Duodenal mucosa (tissue), 2 donors: ENCODE data around the gene PYROXD2.

Source experiments
- H3K27ac ChIP-seq: one replicate; pipeline ENCODE4 v1.7.0; 2013; ENCODE audit warnings: low read depth, low read length
- H3K27me3 ChIP-seq, 2 donors: one replicate each; pipeline ENCODE4 v1.7.0; 2013; ENCODE audit warnings: low read length in 2 of 2, control low read depth in 1 of 2; ENCODE audit not compliant: insufficient read depth in 2 of 2, control insufficient read depth in 1 of 2
- H3K36me3 ChIP-seq, 2 donors: one replicate each; pipeline ENCODE4 v1.7.0; 2013; ENCODE audit warnings: low read length in 2 of 2, control low read depth in 1 of 2; ENCODE audit not compliant: insufficient read depth in 2 of 2, control insufficient read depth in 1 of 2
- H3K4me1 ChIP-seq, 2 donors: one replicate each; pipeline ENCODE4 v1.7.0; 2013; ENCODE audit warnings: low read length in 2 of 2, control low read depth in 1 of 2; ENCODE audit not compliant: insufficient read depth in 2 of 2, control insufficient read depth in 1 of 2
- H3K4me3 ChIP-seq, 2 donors: one replicate each; pipeline ENCODE4 v1.7.0; 2013; ENCODE audit warnings: low read length in 2 of 2, low read depth in 1 of 2
- H3K9ac ChIP-seq, 2 donors: one replicate each; pipeline ENCODE4 v1.7.0; 2013; ENCODE audit warnings: low read length in 2 of 2, low read depth in 1 of 2
- H3K9me3 ChIP-seq, 2 donors: one replicate each; pipeline ENCODE4 v1.7.0; 2013; ENCODE audit warnings: low read length in 2 of 2, control low read depth in 1 of 2; ENCODE audit not compliant: control insufficient read depth in 1 of 2

PYROXD2 gene

DNA sequence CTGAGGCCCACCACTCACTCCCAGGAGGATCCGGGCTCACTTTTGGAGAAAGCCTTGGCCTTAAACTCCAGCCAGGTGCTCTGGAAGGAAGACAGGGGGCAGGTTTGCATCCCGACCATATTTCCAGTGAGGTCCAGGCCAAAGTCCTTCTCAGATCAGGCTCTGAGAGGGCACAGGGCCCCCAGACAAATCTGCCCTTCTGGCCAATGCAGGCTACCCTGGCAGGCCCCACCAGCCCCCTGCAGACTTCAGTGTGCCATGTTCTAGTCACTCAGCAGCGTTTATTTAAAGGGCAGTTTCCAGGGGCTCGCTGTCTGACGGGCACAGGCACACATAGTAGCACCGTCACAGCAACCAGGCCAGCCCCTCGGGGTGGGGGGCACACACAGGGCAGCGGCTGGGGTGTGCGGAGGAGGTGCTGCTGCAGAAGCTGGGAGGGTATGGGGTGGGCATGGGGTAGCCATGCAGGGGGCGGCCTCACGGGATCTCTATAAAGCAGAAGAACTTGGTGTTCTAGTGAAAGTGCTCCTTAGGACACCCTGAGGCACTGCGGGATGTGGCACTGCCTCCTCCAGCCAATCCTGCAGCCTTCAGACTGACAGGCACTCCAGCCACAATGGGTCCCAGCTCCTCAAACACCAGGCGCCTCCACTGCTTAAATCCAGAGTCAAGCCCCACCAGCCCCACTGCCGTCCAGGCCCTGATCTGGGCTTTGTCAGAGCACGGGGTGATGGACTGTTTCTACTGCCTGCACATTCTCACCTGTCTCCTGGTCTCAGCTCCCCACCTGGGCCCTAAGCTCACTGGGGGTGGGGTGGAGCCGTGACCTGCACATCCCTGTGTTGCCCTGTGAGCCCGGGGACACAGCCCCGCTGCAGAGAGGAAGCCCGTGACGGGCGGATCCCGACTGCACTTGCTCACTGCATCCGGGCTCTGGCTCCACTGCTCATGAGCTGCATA is 9.6 kb upstream of the PYROXD2 start:
- Histone ChIP-seq H3K9ac (no peak overlapping the region), H3K27ac (no peak overlapping the region), H3K36me3 (peaks cover 15 to 57% of the 10 kb centered on the region in 2 donors), H3K27me3 (no peaks in the 10 kb centered on the region), H3K4me3 (no peak overlapping the region), H3K4me1 (no peaks in the 10 kb centered on the region), H3K9me3 (no peaks in the 10 kb centered on the region)

DNA sequence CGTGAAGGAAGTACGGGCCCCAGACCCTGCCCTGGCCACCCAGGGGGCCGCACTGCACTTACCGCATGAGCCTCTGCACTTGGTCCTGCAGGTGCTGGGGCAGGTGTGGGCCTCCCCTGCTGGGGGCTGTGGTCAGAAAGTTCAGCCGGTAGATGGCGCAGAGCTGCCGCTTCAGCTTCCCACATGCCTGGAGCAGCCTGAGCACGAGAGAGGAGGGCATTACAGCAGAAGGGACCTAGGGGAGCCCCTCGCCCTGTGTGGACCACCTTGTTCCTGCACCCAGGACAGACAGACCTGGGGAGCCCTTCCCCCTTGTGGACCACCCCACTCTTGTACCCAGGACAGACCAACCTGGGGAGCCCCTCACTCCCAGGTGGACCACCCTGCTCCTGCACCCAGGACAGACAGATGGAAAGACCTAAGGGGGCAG is 8.7 kb upstream of the PYROXD2 start:
- no peaks in the 10 kb centered on the region for H3K4me1 ChIP-seq
- H3K9me3 ChIP-seq, result no peaks in the 10 kb centered on the region
- H3K27me3 ChIP-seq, result no peaks in the 10 kb centered on the region
- H3K4me3 ChIP-seq, result no peak overlapping the region
- no peak overlapping the region for H3K9ac ChIP-seq
- no peak overlapping the region for H3K27ac ChIP-seq
- H3K36me3 ChIP-seq, result peaks cover 17 to 61% of the 10 kb centered on the region in 2 donors

DNA sequence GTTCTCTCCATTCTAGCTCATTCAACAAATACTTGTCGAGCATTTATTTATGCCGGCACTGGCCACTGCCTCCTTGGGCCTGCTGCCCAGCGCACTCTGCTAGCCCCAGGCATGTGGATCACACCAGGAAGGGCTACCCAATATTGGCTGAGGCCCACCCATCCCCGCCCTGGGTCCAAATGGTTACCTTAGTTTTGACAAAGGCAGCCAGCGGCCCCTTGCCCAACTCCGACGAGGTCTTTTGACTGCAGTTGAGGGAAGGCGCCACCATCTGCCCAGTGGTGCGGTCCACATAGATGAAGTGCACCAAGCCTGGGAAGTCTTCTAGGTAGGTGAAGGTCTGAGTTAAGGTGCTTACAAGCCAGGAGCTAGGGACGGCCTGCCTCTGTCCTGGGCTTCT is 7.2 kb upstream of the PYROXD2 start:
- Histone ChIP-seq H3K27ac (no peak overlapping the region), H3K36me3 (peaks cover 27 to 64% of the 10 kb centered on the region in 2 donors)

DNA sequence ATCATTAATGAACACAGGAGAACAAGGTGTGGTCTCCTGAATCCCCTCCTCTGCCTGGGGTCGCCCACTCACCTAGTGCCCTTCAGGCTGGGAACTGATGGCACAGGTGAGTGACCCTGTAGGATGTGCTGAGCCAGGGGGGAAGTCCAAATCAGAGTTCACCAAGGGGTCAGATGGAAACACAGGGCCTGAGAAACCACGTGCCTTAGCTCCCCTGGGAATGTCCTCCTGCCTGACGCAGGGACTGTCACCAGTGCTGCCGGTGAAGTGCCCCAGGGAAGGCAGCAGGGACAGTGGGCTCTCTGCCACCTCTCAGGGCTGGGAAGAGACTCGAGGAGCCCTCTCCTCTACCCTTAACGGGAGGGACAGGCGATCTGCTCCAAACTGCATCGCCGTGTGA is 5.8 kb upstream of the PYROXD2 start:
- H3K27ac ChIP-seq, result no peak overlapping the region
- H3K4me3 ChIP-seq, result no peak overlapping the region
- H3K36me3 ChIP-seq, result peaks cover 27 to 64% of the 10 kb centered on the region in 2 donors

More for the DNA sequence above, 7.2 kb upstream of the PYROXD2 start:
- H3K9me3 ChIP-seq, result no peaks in the 10 kb centered on the region
- no peaks in the 10 kb centered on the region for H3K4me1 ChIP-seq
- no peak overlapping the region for H3K4me3 ChIP-seq
- no peak overlapping the region for H3K9ac ChIP-seq
- H3K27me3 ChIP-seq, result no peaks in the 10 kb centered on the region

DNA sequence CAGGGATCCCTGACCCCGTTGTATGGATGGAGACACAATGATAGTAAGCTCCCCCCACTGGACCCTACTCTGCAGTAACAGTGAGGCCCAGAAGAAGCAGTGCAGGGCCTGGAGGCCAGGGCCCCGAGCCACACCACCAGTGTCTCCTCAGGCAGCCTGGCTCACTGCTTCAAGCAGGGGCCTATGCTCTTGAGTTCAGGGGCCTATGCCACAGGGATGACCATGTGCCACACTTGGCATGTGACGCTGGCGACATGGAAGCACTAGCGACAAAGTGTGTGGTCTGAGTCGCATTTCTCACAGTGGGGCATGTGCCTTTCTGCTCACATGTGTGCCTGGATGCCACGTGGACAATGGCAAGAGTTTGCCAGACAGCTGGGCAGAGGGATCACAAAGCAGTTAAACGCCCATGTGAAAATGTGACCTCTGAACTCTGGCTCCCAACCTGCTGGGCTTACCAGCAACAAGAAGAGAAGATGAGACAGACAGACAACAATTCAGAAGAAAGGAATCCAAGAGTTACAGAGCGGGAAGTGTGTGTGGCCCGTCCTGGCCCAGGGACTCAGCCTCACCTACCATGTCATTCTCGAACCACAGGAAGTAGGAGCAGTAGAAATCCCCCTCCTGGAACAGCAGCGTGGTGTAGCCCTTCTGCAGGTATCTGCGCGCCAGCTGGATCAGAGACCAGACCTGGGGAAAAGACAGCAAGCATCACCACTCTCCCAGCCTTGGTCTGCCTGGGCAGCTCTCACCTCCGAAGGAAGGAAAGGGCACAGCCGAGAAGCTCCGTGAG is 4.7 kb upstream of the PYROXD2 start:
- Histone ChIP-seq H3K4me1 (peaks cover 10 to 12% of the 10 kb centered on the region in 2 donors), H3K27me3 (no peaks in the 10 kb centered on the region), H3K27ac (no peak overlapping the region), H3K36me3 (peaks cover 27 to 54% of the 10 kb centered on the region in 2 donors), H3K4me3 (no peak overlapping the region), H3K9ac (no peak overlapping the region), H3K9me3 (no peaks in the 10 kb centered on the region)

More for the DNA sequence above, 5.8 kb upstream of the PYROXD2 start:
- H3K9ac ChIP-seq, result no peak overlapping the region
- no peaks in the 10 kb centered on the region for H3K9me3 ChIP-seq
- H3K4me1 ChIP-seq, result peaks cover 0 to 2% of the 10 kb centered on the region in 2 donors
- no peaks in the 10 kb centered on the region for H3K27me3 ChIP-seq

DNA sequence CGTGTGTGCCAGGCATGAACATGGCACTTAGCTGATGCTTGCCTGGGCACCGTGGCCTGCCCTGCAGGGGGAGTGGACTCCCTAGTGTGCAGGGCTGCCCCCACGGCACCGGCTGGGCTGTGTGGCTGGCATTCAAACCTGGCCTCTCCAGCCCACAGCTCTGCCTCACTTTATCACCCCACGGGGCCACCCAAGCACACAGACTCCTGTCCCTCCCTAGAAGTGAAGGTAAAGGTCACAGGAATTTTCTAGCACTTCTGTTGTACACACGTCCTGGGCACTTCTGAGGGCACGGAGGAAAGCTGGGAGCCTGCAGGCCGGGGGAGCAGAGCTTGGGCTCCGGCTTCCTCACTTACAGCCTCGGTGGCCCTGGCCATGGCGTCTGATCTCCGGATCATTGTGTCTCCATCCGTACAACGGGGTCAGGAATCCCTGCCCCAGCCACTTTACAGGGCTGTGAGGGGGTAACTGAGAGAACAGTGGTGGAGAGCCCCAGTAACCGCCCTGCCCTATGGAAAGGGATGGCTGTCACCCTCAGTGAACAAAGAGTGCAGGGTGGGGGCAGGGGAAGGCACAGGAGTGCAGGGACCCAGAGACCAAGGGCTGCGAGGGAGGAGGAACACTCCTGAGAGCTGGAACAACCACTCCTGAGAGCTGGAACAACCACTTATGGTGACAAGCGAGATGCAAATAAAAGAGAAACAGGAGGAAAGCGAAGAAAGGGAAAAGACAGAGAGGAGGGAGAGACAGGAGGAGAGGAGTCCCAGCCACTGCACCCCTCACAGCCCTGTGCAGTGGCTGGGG is 3.9 kb upstream of the PYROXD2 start:
- H3K4me3 ChIP-seq, result no peak overlapping the region
- H3K27me3 ChIP-seq, result no peaks in the 10 kb centered on the region
- peaks cover 16 to 19% of the 10 kb centered on the region in 2 donors for H3K4me1 ChIP-seq
- no peak overlapping the region for H3K9ac ChIP-seq
- peaks cover 27 to 51% of the 10 kb centered on the region in 2 donors for H3K36me3 ChIP-seq
- no peak overlapping the region for H3K27ac ChIP-seq
- H3K9me3 ChIP-seq, result no peaks in the 10 kb centered on the region

DNA sequence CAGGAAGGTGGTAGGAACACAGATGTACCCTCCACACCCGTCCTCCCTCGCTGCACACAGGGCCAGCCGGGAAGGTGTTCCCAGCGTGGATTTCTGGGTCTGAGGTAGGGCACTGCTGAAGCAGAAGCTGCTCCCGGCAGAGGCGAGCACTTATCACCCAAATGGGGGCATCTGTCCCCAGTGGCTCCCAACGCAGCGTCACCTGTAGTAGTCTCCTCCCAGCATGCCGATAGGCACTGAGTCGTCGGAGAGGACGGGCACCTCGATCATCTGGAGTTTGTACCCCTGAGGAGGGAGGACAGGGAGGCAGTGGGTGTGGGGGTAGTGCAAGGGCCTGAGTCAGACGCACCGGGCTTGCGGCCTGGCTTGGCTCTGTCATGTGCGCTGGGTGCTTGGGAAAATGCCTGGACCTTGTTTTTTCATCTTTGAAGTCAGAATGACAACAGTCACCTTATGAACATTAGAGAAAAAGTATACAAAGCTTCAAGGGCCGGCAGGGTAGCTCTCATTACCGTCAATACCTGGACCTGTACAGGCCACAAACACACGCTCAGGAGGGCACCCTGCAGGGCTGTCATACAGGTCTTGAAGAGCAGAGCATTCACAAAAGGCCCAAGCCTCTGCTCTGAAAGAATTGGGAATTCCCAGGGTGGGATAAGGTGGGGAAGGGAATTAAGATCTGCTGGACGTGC is 3.1 kb upstream of the PYROXD2 start:
- H3K36me3 ChIP-seq, result peaks cover 27 to 44% of the 10 kb centered on the region in 2 donors
- peaks cover 16 to 19% of the 10 kb centered on the region in 2 donors for H3K4me1 ChIP-seq
- no peak overlapping the region for H3K27ac ChIP-seq
- H3K9me3 ChIP-seq, result no peaks in the 10 kb centered on the region
- no peaks in the 10 kb centered on the region for H3K27me3 ChIP-seq
- H3K4me3 ChIP-seq, result no peak overlapping the region
- no peak overlapping the region for H3K9ac ChIP-seq

DNA sequence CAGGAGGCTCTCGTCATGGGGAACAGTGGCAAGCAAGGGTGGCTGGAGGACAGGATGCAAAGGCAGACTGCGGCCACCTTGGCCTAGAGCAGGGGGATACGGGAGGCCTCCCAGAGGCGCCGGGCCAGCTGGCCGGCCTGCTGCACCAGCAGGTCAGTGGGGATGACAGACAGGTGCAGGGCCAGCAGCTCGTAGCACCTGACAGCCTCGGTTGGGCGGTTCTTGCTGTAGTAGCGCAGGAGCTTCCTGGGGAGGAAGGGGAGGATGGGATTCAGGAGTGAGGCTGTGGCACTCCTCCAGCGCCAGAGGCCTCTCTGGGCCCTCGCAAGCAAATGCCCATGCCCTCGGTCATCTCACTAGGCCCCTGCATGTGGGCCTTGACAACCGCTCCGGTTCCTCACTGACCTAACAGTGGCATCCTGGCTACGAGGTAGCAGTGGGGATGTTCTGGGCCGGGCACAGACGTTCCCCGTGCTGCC is 2.5 kb upstream of the PYROXD2 start:
- H3K27me3 ChIP-seq, result no peaks in the 10 kb centered on the region
- no peaks in the 10 kb centered on the region for H3K9me3 ChIP-seq
- H3K27ac ChIP-seq, result no peak overlapping the region
- peaks cover 16 to 19% of the 10 kb centered on the region in 2 donors for H3K4me1 ChIP-seq
- H3K4me3 ChIP-seq, result no peak overlapping the region
- H3K36me3 ChIP-seq, result peaks cover 24 to 39% of the 10 kb centered on the region in 2 donors
- H3K9ac ChIP-seq, result no peak overlapping the region
